Measurements from ENCODE around the gene RTN4RL1.

The RTN4RL1 gene

DNA sequence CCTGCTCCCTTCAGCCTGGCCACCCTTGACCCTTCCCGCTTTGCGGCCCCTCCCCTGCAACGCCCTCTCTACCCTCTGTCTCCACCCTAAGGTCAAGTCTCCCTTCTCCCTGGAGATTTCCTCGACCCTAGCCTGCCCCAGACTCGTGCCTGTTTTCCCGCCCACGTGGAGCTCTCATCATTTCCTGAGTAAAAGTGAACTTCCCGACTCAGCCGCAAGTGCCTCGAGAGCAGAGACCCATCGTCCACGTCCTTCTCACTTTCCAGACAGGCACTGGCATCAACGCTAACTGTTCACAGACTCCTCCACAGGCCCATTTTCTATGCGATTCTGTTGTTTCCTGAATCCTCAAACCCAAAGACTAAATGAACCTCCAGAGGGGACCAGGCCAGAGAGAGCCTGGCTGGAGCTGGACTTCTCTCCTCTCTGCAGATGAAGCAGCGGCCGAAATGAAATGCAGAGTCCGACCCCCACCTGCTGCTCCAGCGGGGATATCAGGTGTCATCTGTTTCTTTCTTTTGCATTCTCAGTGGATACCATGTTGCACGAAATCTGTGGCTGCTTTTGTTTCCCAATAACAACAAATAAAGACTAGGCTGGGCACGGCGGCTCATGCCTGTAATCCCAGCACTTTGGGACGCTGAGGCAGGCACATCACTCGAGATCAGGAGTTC is 52.5 kb downstream of the RTN4RL1 start:
- no peak overlapping the region for H3K4me3 ChIP-seq (ENCODE audit: low read depth, low read length)
- in situ Hi-C loops (cut with HindIII; ENCODE audit: low sequenced_read_pairs): no loop called here
- TF ChIP-seq, protein P1, sequence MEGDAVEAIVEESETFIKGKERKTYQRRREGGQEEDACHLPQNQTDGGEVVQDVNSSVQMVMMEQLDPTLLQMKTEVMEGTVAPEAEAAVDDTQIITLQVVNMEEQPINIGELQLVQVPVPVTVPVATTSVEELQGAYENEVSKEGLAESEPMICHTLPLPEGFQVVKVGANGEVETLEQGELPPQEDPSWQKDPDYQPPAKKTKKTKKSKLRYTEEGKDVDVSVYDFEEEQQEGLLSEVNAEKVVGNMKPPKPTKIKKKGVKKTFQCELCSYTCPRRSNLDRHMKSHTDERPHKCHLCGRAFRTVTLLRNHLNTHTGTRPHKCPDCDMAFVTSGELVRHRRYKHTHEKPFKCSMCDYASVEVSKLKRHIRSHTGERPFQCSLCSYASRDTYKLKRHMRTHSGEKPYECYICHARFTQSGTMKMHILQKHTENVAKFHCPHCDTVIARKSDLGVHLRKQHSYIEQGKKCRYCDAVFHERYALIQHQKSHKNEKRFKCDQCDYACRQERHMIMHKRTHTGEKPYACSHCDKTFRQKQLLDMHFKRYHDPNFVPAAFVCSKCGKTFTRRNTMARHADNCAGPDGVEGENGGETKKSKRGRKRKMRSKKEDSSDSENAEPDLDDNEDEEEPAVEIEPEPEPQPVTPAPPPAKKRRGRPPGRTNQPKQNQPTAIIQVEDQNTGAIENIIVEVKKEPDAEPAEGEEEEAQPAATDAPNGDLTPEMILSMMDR (IDR thresholded peaks at IDR 0.05; ENCODE audit: low read depth, low read length, missing control alignments): no peak
- DNase-seq (ENCODE audit: low read depth): no peak

- no peak overlapping the region for H3K4me3 ChIP-seq (ENCODE audit: low read depth, low read length)
- no peak for DNase-seq (ENCODE audit: low read depth)
- in situ Hi-C loops (cut with HindIII; ENCODE audit: low sequenced_read_pairs): no loop called here
- TF ChIP-seq, protein P1 (IDR thresholded peaks at IDR 0.05; ENCODE audit: low read depth, low read length, missing control alignments): no peak
Measured at GRCh38 chr17:1970843-1971384, 54.2 kb downstream of the RTN4RL1 start.

DNA sequence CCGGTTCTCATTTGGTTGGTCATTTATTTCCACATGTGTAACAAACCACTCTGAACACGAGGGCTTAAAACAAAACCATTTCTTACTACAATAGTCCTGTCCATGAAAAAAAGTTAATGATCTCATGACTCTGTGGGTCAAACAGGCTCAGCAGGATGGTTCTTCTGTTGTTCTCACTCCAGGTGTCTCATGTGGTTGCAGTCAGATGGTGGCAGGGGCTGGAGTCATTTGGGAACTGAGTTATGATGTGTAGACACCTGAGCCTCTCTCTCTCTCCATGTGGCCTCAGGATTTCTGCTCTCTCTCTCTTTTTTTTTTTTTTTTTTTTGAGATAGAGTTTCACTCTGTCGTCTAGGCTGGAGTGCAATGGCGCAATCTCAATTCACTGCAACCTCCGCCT is 55.4 kb downstream of the RTN4RL1 start:
- TF ChIP-seq, protein P1 (IDR thresholded peaks at IDR 0.05; ENCODE audit: low read depth, low read length, missing control alignments): no peak
- DNase-seq (ENCODE audit: low read depth): no peak
- in situ Hi-C loops (cut with HindIII; ENCODE audit: low sequenced_read_pairs): no loop called here
- no peak overlapping the region for H3K4me3 ChIP-seq (ENCODE audit: low read depth, low read length)

DNA sequence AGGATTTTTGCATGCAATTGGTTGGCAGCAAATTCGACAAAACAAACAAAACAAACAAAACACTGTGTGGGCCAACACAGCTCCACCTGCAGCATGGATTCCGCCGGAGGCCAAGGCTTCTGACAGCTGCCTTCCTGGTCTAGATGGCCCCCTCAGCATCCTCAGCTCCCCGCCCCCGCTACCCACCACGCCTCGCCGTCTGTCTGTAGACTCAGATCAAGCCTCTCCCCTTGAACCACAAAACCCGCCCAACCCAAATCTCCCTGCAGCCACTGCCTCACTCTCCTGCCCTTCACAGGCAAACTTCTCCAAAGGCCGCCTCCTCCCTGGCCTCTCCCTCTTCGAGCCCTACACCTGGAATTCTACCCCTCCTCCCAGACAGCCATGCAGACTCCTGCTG is 57.9 kb downstream of the RTN4RL1 start:
- no peak for DNase-seq (ENCODE audit: low read depth)
- H3K4me3 ChIP-seq (ENCODE audit: low read depth, low read length): no peak overlapping the region
- TF ChIP-seq, protein P1 (IDR thresholded peaks at IDR 0.05; ENCODE audit: low read depth, low read length, missing control alignments): no peak
- in situ Hi-C loops (cut with HindIII; ENCODE audit: low sequenced_read_pairs): no loop called here

DNA sequence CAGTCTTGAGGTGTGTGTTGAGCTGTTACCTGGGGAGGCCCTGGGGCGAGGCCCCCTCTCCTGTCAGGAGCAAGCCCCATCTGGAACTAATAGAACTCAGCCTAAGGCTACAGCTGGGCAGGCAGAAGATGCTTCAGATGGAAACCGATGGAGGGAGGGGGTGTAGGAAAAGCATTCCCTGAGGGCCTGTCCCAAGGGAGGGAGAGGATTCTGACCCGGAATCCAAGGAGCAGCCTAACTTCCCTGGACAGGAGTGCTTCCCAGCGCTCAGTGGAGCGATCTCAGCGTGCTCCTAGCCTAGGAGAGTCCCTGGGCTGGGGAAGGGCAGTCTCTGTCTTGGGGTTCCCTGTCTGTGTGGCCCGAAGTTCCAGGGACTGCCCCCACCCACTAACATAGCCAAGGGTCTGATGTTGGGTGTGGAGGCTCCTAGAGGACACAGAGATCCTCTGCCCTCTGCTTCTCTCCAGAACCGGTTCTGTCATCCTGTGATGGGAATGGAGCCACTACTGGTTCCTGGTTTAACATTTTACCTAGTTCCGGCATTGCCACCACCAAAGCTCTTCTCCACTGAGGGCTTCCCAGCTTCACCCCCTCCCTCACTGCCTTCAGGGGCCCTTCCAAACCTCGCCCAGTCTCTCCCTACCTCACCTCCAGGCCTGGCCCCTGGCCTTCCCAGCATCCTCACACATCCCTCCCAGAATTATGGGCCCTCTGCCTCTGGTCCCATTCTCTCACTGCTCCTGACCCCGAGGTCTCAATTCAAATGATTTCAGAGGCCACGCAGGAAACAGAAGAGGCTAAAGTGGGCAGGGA is 58.7 kb downstream of the RTN4RL1 start:
- in situ Hi-C loops (cut with HindIII; ENCODE audit: low sequenced_read_pairs): no loop called here
- no peak for DNase-seq (ENCODE audit: low read depth)
- TF ChIP-seq, protein P1 (IDR thresholded peaks at IDR 0.05; ENCODE audit: low read depth, low read length, missing control alignments): no peak

DNA sequence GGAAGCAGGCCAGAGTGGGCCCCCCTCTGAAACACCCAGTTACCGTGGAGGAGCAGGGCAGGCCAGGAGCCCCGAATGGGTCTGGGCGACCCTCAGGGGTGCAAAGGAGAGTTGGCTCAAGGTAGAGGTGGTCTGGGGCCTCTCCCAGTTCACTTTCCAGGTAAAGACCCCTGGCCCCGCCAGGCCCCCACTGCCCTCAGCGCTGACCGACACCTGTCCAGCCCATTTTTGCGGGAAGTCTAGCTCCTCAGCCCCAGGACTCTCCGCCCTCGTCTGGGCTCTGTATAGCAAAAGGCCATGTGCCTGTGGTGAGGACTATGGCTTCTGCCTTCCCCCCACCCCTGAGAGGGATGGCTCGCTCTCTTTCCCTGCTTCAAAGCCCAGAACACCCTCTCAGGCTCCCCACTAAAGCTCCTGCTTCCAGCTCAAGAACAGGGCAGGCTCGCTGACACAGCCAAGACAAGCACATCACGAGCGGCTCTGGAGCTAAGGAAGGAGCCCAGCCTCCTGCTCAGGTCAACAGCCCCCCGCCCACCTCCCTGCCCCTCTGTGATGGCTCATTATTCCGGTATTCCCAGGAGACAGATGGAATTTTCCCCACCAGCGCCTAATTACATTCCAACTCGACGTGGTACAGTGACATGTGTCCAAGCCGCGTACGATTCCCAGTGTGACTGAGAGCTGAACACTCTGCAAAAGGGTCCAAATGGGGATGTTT is 59.4 kb downstream of the RTN4RL1 start:
- TF ChIP-seq, protein P1 (IDR thresholded peaks at IDR 0.05; ENCODE audit: low read depth, low read length, missing control alignments): no peak
- DNase-seq (ENCODE audit: low read depth): no peak
- in situ Hi-C loops (cut with HindIII; ENCODE audit: low sequenced_read_pairs): no loop called here
- H3K4me3 ChIP-seq (ENCODE audit: low read depth, low read length): no peak overlapping the region

More for the DNA sequence above, 58.7 kb downstream of the RTN4RL1 start:
- no peak overlapping the region for H3K4me3 ChIP-seq (ENCODE audit: low read depth, low read length)

Measured in astrocyte of the cerebellum (primary cell).